A673 (cell line): ENCODE data around the gene ELP5. TPM values are rescaled to one million over a fixed set of nuclear protein-coding genes. Genes with fewer than 3 reads are reported as not detected.

Source experiments
- BruUV-seq: library from RNA; stranded (reverse); fragments of 400-500 nt; replicated peaks from 2 replicates; lab custom pipeline; 2021; lab: Mats Ljungman, UMichigan
- CTCF ChIA-PET: fragments of 300-600 bp; sonication (Branson Sonifier 250); formaldehyde crosslinking; loops from one replicate; lab custom pipeline; 2022; ENCODE audit warnings: antibody characterized with exemption; lab: Charles Lee
- POLR2A ChIA-PET: fragments of 300-600 bp; sonication (Branson Sonifier 250); formaldehyde crosslinking; loops from one replicate; lab custom pipeline; 2022; ENCODE audit warnings: antibody characterized with exemption; ENCODE audit not compliant: low non-redundant PET; lab: Charles Lee
- DNase-seq: peaks from one replicate; pipeline ENCODE4 v3.0.0-alpha.2; 2015; ENCODE audit warnings: low spot score
- H3K27ac ChIP-seq: fragments of 200-600 bp; sonication (generic); 2 replicates; pipeline ENCODE4 v1.5.1; 2016; ENCODE audit warnings: mixed run types, low read depth, mild to moderate bottlenecking, mixed read lengths, antibody characterized with exemption, low read length; ENCODE audit not compliant: poor library complexity, severe bottlenecking
- H3K27me3 ChIP-seq: fragments of 200-600 bp; sonication (generic); replicated peaks from 2 replicates; pipeline ENCODE4 v1.6.1; 2017; ENCODE audit warnings: mixed run types, low read depth, mild to moderate bottlenecking, mixed read lengths, antibody characterized with exemption, low read length; ENCODE audit not compliant: insufficient read depth, poor library complexity
- H3K36me3 ChIP-seq: fragments of 200-600 bp; sonication (generic); 2 replicates; pipeline ENCODE4 v1.6.1; 2016; ENCODE audit warnings: mixed run types, mild to moderate bottlenecking, mixed read lengths, antibody characterized with exemption, low read length; ENCODE audit not compliant: insufficient read depth, poor library complexity, severe bottlenecking
- H3K4me1 ChIP-seq: fragments of 200-600 bp; sonication (generic); 2 replicates; pipeline ENCODE4 v1.6.1; 2017; ENCODE audit warnings: mixed run types, mild to moderate bottlenecking, mixed read lengths, antibody characterized with exemption, low read length; ENCODE audit not compliant: insufficient read depth, poor library complexity, severe bottlenecking
- H3K4me3 ChIP-seq: fragments of 200-600 bp; sonication (generic); 2 replicates; pipeline ENCODE4 v1.5.1; 2016; ENCODE audit warnings: low read depth, mixed run types, mild to moderate bottlenecking, mixed read lengths, low read length; ENCODE audit not compliant: poor library complexity, severe bottlenecking
- H3K9me3 ChIP-seq: fragments of 200-600 bp; sonication (generic); 2 replicates; pipeline ENCODE4 v1.6.1; 2016; ENCODE audit warnings: mixed run types, low read depth, mild to moderate bottlenecking, mixed read lengths, antibody characterized with exemption, low read length; ENCODE audit not compliant: poor library complexity, severe bottlenecking
- CTCF ChIP-seq: fragments of 300-800, 200-600 bp; sonication (generic); conservative IDR thresholded peaks from 2 replicates; pipeline ENCODE4 v1.5.1; 2017; ENCODE audit warnings: low read depth, mild to moderate bottlenecking, antibody characterized with exemption, low read length, moderate library complexity, mixed read lengths
- EZH2 ChIP-seq: fragments of 200-600 bp; sonication (generic); IDR thresholded peaks from 2 replicates; pipeline ENCODE4 v1.6.1; 2017; ENCODE audit warnings: borderline replicate concordance, low read depth, mild to moderate bottlenecking, mixed read lengths, antibody characterized with exemption, low read length; ENCODE audit not compliant: poor library complexity, severe bottlenecking
- intact Hi-C: fragments of 100-400 bp; cut with micrococcal nuclease; formaldehyde crosslinking; loops from one replicate; pipeline ENCODE4 v1.10.0; 2022; ENCODE audit not compliant: unreplicated experiment
- total RNA-seq: library from RNA; stranded (reverse); gene quantifications from 2 replicates; pipeline ENCODE4 v1.2.3, GENCODE V29; 2021

Gene ELP5
- total RNA-seq, 1 experiment from 2014 or later: 128 TPM

GRCh38 chr17:7240375-7240774, 11.6 kb upstream of the ELP5 start:
- intact Hi-C loops: no loop called here
- BruUV-seq: TSS peak; percentile 64
- Histone ChIP-seq H3K9me3 (no peaks in the 10 kb centered on the region), H3K27me3 (no peaks in the 10 kb centered on the region), H3K27ac (peak overlapping the region; percentile 22), H3K4me1 (peaks cover 33% of the 10 kb centered on the region), H3K36me3 (peaks cover 45% of the 10 kb centered on the region), H3K4me3 (peak overlapping the region; percentile 96)
- ChIA-PET CTCF (no interaction called here), POLR2A (interaction anchor here (0.6 kb wide), 1 partner anchor 20 kb away, joined by 4 read pairs; no protein-coding TSS in a partner anchor)
- no peak for TF ChIP-seq CTCF
- no peak for TF ChIP-seq EZH2
- DNase-seq: no peak

GRCh38 chr17:7241090-7241733, 10.8 kb upstream of the ELP5 start:
- Histone ChIP-seq H3K27ac (peak overlapping the region; percentile 84), H3K4me1 (peaks cover 31% of the 10 kb centered on the region), H3K4me3 (peak overlapping the region; percentile 72), H3K9me3 (no peaks in the 10 kb centered on the region), H3K36me3 (peaks cover 44% of the 10 kb centered on the region), H3K27me3 (no peaks in the 10 kb centered on the region)
- intact Hi-C loops: no loop called here
- TF ChIP-seq CTCF (no peak), EZH2 (no peak)
- POLR2A ChIA-PET: interaction anchor here (0.6 kb wide), 1 partner anchor 21 kb away, joined by 4 read pairs; no protein-coding TSS in a partner anchor
- DNase-seq: no peak
- CTCF ChIA-PET: interaction anchor here (1.0 kb wide), 1 partner anchor 20 kb away, joined by 3 read pairs; no protein-coding TSS in a partner anchor
- BruUV-seq: no TSS peak

- Histone ChIP-seq H3K36me3 (peaks cover 44% of the 10 kb centered on the region), H3K27ac (peak within 1 kb of the TSS; percentile 84), H3K4me3 (peak within 1 kb of the TSS; percentile 72), H3K27me3 (no peaks in the 10 kb centered on the region), H3K4me1 (peaks cover 29% of the 10 kb centered on the region), H3K9me3 (no peaks in the 10 kb centered on the region)
- TF ChIP-seq CTCF (no peak), EZH2 (no peak)
- ChIA-PET CTCF (interaction anchor here (0.6 to 1.0 kb wide), 3 partner anchors 21 to 162 kb away, joined by 3 to 5 read pairs (median 4); partner anchors contain the start of gene TMEM256), POLR2A (interaction anchor here (0.6 to 0.7 kb wide), 3 partner anchors 9 to 445 kb away, joined by 3 to 10 read pairs (median 10); partner anchors contain the start of genes CTDNEP1 and TP53)
- DNase-seq: peak; percentile 96
- intact Hi-C loops: no loop called here
- BruUV-seq: no TSS peak
Measured at GRCh38 chr17:7241783-7242716, 10.0 kb upstream of the ELP5 start, which contains the start of gene GABARAP. Gene GABARAP (minus strand): TSS chr17:7242449. CDS start chr17:7242330, 119 bp downstream.
